HG02798 (cell line): ENCODE data around the gene ZDHHC16.
"Not testable (repeated sequence)": the region's sequence is repeated elsewhere in the genome, so short reads cannot be mapped to it uniquely, and the experiment has no call there.

Experiments
- ATAC-seq: cut with Tn5 transposase; IDR thresholded peaks from one replicate; pipeline ENCODE4 v1.9.1; 2021; ENCODE audit warnings: mild to moderate bottlenecking; ENCODE audit not compliant: unreplicated experiment, poor library complexity

Gene ZDHHC16

DNA sequence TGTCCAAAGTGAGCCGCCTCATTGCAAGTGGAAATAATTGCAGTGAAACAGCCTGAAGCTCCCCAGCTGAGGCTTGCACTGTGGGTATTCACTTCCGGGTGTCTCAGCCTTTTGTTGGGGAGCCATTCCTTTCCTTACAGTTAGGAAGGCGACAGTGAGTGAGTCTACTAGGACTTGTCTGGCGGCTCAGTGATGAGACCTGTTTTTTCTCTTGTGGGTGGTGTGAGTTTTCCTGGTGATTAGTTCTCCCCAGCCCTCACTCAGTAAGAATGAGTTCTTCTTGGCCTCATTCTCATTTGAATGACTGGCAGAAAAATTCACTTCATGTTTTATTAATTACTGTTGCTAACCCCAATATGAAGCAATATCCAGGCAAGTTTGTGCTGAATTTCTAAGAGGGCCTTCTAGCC is 17.4 kb upstream of the ZDHHC16 start:
- no peak for ATAC-seq

GRCh38 chr10:97434055-97434454 is 11.9 kb upstream of the ZDHHC16 start:
- no peak for ATAC-seq

DNA sequence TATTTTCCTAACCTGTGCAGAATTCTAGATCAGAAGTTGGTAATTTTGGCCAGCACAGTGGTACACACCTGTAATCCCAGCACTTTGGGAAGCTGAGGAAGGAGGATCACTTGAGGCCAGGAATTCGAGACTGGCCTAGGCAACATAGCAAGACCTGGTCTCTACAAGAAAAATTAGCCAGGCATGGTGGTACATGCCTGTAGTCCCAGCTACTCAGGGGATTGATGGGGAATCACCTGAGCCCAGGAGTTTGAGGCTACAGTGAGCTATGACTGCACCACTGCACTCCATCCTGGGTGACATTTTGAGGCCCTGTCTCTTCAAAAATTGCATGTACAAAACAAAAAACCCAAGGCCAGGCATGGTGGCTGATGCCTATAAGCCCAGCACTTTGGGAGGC is 11.4 kb upstream of the ZDHHC16 start:
- no peak for ATAC-seq

- no peak for ATAC-seq
Measured at GRCh38 chr10:97435211-97435610, 10.8 kb upstream of the ZDHHC16 start.

DNA sequence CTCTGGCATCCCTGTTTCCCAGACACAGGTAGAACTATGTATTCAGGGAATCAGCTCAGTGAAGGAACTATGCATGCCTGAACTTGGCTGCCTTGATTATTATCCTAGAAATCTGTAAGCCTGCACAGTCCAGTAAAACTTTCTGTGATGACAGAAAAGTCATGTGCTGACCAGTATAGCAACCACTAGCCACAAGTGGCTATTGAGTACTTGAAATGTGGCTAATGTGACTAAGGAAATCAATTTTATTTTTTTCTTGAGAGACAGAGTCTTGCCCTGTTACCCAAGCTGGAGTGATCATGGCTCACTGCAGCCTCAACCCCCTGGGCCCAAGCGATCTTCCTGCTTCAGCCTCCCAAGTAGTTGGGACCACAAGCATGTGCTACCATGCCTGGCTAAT is 3.7 kb upstream of the ZDHHC16 start:
- ATAC-seq = no peak

GRCh38 chr10:97444212-97444611 is 1.8 kb upstream of the ZDHHC16 start:
- no peak for ATAC-seq

DNA sequence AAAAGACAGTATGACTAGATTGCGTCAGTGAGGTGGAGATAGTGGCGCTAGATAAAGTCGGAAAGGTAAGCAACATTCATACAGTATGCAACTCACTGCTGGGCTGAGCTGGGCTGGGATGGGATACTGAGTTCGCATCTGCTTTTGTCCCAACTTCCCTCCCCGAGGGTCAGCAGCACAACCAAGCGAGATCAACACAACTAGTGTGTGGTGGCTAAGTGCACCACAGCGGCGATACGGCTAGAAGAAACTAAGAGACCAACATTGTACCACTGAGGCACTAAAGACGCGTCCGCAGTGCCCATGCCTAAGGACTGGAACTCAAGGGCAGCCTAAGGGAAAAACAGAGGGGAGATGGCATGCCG is 636 bp upstream of the ZDHHC16 start:
- ATAC-seq = no peak

- no peak for ATAC-seq
Measured at GRCh38 chr10:97450828-97451227, 4.9 kb downstream of the ZDHHC16 start.

- ATAC-seq = no peak
Measured at GRCh38 chr10:97451605-97452004, 5.6 kb downstream of the ZDHHC16 start.

GRCh38 chr10:97452352-97452751 is 6.4 kb downstream of the ZDHHC16 start:
- no peak for ATAC-seq

DNA sequence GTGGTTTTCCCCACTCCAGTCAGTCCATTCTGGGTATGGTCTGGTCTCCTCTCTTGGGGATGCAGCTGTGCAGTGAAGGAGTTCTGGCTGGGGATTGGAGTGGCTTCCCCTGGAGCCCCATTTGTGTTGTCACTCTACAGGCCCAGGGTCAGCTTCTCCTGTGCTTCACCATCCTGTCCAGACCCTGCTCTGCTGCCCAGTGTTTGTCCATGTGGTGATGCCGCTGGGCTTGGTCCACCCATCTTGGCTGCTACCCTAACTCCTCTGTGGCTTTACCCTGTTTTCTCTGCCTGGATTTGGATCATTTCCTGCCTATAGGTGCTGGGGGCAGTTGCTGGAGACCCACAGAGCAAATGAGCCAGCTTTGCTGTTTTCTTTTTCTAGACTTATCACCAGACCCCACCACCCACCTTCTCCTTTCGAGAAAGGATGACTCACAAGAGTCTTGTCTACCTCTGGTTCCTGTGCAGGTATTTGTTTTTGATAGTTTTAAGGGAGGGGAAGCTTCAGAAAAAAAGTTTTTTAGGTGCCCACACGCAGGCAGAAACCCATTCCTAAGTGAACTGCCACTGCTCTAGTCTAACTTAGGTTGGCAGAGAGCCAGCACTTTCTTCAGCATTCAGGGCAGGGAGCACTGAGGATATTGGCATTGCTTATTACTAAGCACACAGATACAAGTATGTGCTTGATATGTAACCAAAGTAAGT is 8.5 kb downstream of the ZDHHC16 start:
- ATAC-seq = no peak

- no peak for ATAC-seq
Measured at GRCh38 chr10:97456034-97456685, 10.2 kb downstream of the ZDHHC16 start.

DNA sequence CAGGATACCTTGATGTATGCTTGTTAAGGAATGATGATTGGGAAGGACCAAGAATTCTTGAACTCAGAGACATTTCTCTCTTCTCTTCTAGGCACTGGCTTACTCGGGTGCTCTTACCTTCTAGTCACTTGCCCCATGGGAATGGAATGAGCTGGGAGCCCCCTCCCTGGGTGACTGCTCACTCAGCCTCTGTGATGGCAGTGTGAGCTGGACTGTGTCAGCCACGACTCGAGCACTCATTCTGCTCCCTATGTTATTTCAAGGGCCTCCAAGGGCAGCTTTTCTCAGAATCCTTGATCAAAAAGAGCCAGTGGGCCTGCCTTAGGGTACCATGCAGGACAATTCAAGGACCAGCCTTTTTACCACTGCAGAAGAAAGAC is 10.7 kb downstream of the ZDHHC16 start:
- no peak for ATAC-seq

DNA sequence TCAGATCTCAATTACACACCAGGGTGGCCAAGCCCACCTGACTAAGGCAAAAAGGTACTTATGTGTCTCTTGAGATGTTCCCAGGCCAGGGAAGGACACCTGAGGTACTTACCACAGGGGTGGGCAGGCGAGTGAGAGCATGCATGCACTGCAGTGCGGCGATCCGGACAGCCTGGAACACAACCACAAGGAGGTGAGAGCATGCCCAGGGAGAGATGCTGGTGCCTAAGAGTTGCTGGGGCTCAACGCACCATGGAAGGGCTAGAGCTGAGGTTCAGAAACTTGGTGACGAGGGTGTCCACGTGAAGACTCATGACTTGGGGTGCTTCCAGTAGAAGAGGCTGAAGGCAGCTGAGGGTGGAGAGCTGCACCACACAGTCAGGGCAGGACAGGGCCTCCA is 13.1 kb downstream of the ZDHHC16 start:
- ATAC-seq = no peak

- no peak for ATAC-seq
Measured at GRCh38 chr10:97459933-97460332, 14.0 kb downstream of the ZDHHC16 start.

GRCh38 chr10:97462309-97462708 is 16.3 kb downstream of the ZDHHC16 start:
- ATAC-seq = no peak

DNA sequence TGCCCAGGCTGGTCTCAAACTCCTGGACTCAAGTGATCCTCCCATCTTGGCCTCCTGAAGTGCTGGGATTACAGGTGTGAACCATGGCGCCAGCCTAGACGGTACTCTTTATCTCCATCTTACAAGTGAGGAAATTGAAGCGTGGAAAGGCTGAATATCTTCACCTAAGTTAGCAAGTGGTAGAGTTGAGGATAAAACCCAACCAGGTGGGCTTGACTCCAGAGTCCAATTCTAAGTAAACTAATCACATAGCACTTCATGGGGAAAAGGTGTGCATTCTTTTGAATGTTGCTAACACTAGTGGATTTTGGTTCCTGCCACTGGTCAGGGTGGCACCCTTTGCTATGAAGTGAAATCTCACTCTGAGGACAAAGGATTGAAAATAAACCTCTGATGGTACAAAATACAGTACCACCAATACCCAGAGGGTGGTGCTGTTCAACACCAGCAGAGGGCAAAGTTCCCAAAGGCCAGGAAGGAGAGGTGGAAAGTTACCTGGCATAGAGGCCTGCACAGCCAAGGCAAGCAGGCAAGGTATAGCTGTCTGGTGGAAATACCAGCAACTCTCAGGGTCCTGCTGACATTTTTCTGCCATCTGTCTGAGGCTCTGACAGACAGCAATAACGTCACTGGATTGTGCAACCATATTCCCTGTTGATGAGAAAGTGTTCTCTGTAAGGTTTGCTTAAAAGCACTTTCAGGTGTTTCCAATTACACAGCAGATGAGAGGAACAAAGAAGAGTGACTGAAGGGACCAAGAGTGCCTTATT is 17.6 kb downstream of the ZDHHC16 start:
- ATAC-seq = peak; percentile 53

DNA sequence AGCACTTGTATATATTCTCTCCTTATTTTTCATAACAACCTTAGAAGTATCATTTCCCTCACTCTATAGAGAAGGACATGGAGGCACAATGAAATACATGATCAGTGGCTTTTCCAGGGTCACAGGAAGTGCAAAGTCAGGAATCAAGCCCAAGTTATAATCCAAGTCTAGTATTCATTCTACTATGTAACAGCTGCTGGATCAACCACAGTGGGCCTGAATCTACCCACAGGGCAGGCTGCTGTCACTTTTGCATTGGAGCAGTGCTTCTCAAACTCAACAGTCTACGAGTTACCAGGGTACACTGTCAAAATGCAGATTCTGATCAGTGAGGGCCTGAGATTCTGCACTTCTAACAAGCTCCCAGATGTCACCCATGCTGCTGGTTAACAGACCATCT is 18.3 kb downstream of the ZDHHC16 start:
- ATAC-seq = no peak

DNA sequence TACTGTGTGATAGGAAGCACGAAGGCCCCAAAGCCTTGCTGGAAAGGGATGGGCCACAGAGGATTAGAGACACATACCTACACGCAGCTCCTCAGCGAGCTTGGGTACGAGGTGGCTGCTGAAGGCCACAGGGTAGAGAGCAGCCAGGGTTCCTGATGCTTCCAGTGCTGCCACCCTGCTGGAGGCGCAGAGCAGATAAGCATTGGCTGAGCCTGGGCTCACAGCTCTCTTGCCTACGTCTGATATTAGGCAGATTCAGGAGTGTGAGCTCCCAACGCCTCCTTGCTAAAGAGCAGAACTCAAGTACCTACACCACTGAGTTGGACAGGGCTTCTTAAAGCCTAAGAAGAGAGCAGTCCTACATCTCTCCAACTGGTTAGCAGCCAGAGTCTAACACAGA is 20.0 kb downstream of the ZDHHC16 start:
- ATAC-seq = no peak

GRCh38 chr10:97466755-97467154 is 20.8 kb downstream of the ZDHHC16 start:
- ATAC-seq = no peak

- no peak for ATAC-seq
Measured at GRCh38 chr10:97468162-97468561, 22.2 kb downstream of the ZDHHC16 start.

DNA sequence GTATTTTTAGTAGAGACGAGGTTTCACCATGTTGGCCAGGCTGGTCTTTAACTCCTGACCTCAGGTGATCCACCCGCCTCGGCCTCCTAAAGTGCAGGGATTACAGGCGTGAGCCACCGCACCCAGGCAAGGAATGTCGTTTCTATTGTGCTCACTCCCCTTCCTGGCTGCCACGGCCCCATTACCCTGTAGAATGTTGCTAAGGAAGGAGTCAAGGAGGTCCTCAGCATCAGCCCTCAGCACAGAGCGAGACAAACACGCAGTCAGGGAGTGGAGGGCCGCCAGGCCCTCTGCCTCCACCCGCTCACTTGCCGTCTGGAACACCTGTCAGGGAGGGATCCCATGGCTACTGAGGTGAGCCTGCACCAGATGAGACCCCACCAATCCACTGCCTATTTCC is 22.8 kb downstream of the ZDHHC16 start:
- ATAC-seq = not testable (repeated sequence)
